CD4-positive, alpha-beta T cell treated with Interleukin-6 at 100 ng/mL for 8 hours (primary cell): ENCODE data around the gene CUL7.
A peak's percentile ranks its signal among the peaks of the same experiment; 100 is the strongest.
"Not testable (repeated sequence)": the region's sequence is repeated elsewhere in the genome, so short reads cannot be mapped to it uniquely, and the experiment has no call there.

ENCODE experiments used
- DNase-seq: peaks from one replicate; pipeline ENCODE4 v3.0.0-alpha.2; 2020; ENCODE audit warnings: mixed read lengths, low spot score

Gene CUL7

GRCh38 chr6:43014434-43014909 is 39.2 kb downstream of the CUL7 start:
- DNase-seq, result no peak

DNA sequence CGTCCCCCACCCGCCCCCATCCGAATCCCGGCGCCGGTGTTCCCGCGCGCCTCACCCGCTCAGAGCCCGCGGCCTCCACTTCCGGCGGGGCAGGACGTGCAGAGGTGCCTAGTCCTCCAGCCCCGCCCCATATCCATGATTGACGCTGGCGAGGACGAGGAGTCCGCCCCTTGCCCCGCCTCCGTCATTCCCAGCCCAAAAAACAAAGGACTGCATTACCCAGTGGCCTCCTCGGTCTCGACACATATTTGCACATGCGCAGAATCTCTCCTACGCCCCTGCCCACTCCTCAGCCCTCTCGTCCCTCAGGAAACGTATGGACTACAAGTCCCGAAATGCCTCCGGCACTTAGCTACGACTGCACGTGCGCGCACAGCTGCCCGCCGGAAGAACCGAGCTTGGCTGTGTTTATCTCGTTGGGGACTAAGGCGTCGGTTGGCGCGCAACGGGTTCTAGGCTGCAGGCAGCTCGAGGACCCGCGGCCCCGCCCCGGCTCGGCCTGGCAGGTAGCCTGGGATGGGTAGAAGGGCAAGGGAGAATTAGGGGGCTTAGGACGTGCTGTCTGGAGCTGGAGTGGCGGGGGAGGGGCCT is 39.7 kb downstream of the CUL7 start, which contains the start of the genes KLHDC3 and MEA1:
Gene KLHDC3, plus strand, starts transcription at position 407 of the 591 bp plus-strand sequence. CDS start 2,944 bp downstream, outside the sequence.
Gene MEA1, minus strand, starts transcription at position 104 of the 591 bp plus-strand sequence. CDS start 133 bp downstream, outside the sequence.
- DNase-seq, result peak; percentile 100

DNA sequence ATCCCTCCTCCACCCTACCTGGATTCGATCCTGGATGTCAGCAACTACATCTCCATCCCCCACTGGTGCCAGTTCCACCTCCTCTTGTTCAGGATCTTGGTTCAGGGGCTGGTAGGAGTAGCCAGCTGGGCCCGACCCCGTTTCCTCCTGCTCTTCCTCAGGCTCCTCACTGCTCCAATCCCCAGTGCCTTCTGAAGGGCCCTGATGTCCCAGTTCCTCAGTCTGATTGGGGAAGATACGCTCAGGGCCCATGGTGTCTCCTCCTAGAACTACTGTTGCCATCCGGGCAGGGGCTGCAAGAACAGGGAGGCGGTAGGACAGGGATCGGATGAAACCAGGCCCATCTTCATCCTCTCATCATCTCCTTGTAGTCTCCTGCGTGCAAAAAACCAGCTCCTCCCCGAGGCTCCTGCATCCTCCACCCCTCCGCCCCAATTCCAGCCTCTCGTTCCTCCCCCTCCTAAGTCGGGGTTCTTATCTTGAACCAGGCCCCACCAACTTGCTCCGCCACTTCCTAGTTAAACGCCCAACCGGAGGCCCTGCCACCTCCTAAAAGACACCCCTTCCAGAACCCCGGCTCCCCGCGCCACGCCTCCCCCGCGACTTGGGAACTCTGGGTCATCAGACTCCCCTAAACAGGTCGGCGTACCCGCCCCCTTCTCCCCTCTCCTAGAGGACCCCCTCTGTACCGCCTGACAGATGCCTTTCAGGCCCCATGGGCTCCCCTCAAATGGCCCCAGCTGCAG is 40.4 kb downstream of the CUL7 start:
- no peak for DNase-seq

- no peak for DNase-seq
Observed at GRCh38 chr6:43012364-43012763, 41.3 kb downstream of the CUL7 start.

- DNase-seq, result no peak
Observed at GRCh38 chr6:43011207-43011606, 42.4 kb downstream of the CUL7 start.

GRCh38 chr6:43009124-43009523 is 44.5 kb downstream of the CUL7 start:
- no peak for DNase-seq

DNA sequence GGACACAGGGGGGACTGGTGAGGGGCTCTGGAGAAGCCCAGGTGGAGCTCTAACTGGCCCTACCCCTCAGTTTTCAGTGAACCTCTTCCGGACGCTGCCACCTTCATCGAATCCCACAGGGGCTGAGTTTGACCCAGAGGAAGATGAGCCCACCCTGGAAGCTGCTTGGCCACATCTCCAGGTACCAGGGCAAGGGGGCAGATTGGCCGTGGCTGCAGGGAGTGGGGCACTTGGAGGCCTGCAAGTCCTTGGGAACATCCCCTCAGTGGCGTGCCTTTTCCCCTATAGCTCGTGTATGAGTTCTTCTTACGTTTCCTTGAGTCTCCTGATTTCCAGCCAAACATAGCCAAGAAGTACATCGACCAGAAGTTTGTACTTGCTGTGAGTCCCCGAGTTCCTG is 46.5 kb downstream of the CUL7 start:
- DNase-seq, result no peak

GRCh38 chr6:43006251-43006650 is 47.4 kb downstream of the CUL7 start:
- no peak for DNase-seq

DNA sequence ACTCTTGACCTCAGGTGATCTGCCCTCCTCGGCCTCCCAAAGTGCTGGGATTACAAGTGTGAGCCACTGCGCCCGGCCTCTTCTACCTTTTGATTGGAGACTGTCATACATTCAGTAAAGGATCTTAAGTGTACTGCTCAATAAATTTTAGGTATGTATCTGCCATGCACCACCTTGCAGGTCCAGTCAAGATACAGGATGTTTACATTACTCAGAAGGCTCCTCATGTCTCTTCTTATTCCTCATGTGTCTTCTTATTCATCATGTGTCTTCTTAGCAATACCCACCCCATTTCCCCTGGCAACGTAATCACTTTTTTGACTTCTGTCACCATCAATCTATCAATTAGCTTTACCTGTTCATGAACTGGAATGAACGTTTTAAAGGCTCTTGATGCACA is 47.8 kb downstream of the CUL7 start:
- no peak for DNase-seq

DNA sequence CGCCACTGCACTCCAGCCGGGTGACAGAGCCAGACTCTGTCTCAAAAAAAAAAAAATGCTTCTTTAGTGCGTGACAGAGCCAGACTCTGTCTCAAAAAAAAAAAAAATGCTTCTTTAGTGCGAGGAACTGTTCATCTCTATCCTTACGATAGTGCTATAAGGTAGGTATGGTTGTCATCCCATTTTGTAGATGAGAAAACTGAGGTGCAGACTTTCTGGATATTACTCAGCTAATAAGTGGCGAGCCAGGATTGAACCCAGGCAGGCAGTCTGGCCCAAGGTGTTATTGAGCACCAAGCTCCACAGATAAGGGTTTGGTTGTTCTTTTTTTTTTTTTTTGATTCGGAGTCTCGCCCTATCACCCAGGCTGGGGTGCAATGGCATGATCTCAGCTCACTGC is 51.8 kb downstream of the CUL7 start:
- DNase-seq, result no peak

DNA sequence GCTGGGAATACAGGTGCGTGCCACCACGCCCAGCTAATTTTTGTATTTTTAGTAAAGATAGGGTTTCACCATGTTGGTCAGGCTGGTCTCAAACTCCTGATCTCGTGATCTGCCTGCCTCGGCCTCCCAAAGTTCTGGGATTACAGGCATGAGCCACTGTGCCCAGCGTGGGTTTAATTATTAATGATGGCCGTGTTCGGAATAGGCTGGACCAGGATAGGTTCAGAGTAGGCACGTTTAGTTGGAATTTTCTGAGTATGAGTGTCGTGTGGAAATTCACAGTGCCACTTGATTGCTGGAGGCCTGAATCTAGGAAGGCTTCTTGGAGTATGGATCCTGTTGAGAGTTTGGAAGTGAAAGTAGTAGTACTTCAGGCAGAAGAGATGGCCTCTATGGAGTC is 55.4 kb downstream of the CUL7 start:
- not testable (repeated sequence) for DNase-seq

DNA sequence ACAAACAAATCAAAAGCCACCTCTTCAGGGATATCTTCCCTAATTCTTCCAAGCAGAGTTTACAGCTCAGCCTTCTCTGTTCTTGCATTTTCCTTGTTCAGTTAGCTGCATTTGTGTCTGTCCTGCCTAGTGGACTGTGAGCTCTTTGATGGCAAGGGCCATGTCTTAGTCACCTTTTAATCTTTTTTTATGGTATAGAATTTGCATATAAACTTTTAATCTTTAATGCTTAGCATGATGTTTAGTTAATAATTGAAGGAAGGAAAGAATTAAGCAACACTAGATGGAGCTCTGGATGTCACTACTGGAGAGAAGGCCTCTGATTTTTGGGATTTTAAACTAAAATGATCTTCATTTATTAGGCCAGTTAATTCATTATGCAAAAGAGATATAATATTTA is 57.1 kb downstream of the CUL7 start:
- DNase-seq, result no peak

DNA sequence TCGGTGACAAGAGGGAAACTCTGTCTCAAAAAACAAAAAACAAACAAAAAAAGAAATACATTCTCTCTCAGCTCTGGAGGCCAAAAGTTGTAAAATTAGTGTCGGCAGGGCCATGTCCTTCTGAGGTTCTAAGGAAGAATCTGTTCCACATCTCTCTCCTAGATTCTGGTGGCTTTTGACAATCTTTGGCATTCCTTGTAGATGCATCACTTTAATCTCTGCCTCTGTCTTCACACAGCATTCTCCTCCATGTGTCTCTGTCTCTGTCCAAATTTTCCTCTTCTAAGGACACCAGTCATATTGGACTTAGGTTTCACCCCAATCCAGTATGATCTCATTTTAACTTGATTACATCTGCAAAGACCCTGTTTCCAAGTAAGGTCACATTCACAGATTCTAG is 60.2 kb downstream of the CUL7 start:
- no peak for DNase-seq

DNA sequence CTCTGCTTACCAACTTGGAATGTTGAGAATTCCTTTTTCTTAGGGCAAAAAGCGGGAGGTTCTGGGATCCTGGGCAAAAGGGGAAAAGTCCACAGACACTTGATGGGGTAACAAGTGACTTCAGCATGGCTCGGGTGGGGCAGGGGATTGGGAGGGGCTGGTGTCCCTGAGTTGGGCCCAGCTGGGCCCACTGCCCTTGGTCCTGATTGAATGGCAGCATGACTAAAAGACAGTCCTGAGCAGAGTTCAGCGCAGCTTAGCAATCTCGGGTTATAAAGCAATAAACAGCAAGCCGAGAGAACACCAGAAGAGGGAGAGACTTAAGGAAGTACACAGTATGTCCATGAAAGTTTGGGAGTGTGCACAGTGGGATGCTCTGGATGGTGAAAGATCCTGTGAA is 63.7 kb downstream of the CUL7 start:
- DNase-seq, result no peak

- DNase-seq, result no peak
Observed at GRCh38 chr6:42988486-42989020, 65.1 kb downstream of the CUL7 start.
